Right lobe of liver (tissue), 4 donors: ENCODE data around the gene TRIP4.

Experiments
- POLR2A ChIP-seq: fragments of 450-650 bp; IDR thresholded peaks from one replicate; pipeline ENCODE4 v1.6.1; 2017; ENCODE audit warnings: antibody characterized with exemption, mild to moderate bottlenecking
- TF ChIP-seq, protein P1 (sequence below), 4 donors: fragments of 200-600 bp in 3 of 4; fragments of 450-650 bp in 1 of 4; IDR thresholded peaks; one replicate each; pipeline versions ENCODE4 v1.5.1 to v1.8.0; 2016 to 2022; ENCODE audit warnings: antibody characterized with exemption in 4 of 4, mild to moderate bottlenecking in 2 of 4
- donor health status: DM: no; HTN: no; CAD: no.
- donor health status: DM: no; HTN: no; CAD: no.
- donor health status: DM: no; HTN: yes; CAD: no.

DNA sequence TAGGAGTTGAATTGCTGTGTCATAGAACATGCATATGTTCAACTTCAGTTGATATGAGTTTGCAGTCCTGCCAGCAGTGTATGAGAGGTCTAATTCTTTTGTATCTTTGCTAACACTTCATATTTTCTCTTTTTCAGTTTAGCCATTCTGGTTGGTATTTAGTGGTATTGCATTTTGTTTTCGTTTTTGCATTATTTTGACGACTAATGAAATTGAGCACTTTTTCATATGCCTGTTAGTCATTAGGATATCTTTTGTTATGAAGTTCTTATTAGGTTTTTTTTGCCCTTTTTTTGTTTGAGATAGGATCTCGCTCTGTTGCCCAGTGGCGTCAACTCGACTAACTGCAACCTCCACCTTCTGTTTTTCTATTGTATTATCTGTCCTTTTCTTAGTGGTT lies 9.2 kb downstream of the TRIP4 start:
- TF ChIP-seq, protein P1, sequence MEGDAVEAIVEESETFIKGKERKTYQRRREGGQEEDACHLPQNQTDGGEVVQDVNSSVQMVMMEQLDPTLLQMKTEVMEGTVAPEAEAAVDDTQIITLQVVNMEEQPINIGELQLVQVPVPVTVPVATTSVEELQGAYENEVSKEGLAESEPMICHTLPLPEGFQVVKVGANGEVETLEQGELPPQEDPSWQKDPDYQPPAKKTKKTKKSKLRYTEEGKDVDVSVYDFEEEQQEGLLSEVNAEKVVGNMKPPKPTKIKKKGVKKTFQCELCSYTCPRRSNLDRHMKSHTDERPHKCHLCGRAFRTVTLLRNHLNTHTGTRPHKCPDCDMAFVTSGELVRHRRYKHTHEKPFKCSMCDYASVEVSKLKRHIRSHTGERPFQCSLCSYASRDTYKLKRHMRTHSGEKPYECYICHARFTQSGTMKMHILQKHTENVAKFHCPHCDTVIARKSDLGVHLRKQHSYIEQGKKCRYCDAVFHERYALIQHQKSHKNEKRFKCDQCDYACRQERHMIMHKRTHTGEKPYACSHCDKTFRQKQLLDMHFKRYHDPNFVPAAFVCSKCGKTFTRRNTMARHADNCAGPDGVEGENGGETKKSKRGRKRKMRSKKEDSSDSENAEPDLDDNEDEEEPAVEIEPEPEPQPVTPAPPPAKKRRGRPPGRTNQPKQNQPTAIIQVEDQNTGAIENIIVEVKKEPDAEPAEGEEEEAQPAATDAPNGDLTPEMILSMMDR (IDR thresholded peaks at IDR 0.05) = no peak
- TF ChIP-seq POLR2A = no peak
